ENCODE measurements around the gene OR13A1. TPM values are rescaled to one million over a fixed set of nuclear protein-coding genes. Genes with fewer than 3 reads are reported as not detected.

The OR13A1 gene, protein sequence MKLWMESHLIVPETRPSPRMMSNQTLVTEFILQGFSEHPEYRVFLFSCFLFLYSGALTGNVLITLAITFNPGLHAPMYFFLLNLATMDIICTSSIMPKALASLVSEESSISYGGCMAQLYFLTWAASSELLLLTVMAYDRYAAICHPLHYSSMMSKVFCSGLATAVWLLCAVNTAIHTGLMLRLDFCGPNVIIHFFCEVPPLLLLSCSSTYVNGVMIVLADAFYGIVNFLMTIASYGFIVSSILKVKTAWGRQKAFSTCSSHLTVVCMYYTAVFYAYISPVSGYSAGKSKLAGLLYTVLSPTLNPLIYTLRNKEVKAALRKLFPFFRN
- not detected in 2 replicates for total RNA-seq

DNA sequence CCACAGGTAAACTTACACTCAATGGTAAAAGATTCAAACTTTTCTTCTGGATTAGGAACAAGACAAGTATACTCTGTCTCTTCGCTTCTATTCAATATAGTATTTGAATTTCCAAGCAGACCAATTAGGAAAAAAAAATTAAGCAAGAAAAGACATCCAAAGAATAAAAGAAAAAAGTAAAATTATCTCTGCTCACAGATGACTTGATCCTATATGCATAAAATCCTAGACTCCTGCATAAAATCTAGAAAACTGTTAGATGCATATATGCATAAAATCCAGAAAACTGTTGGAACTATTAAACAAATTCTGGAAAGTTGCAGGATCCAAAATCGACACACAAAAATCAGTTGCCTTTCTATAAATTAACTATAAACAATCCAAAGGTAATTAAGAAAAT lies at the start of gene OR13A1:
Gene OR13A1, minus strand, starts transcription at position 101 of the 400 bp plus-strand sequence. CDS start 11,186 bp downstream, outside the sequence.

Other genes with a start within 250 kb of the OR13A1 start
- gene ALOX5, start 58.6 kb upstream of the OR13A1 start, total RNA-seq, result not detected in 2 replicates

Measured in subcutaneous preadipocyte (primary cell).